GM19351 (cell line): ENCODE data around the gene TRMT44.
"Not testable (repeated sequence)": the region's sequence is repeated elsewhere in the genome, so short reads cannot be mapped to it uniquely, and the experiment has no call there.

Experiments
- ATAC-seq: cut with Tn5 transposase; IDR thresholded peaks from one replicate; pipeline ENCODE4 v1.9.1; 2021; ENCODE audit warnings: mild to moderate bottlenecking, moderate library complexity; ENCODE audit not compliant: unreplicated experiment

TRMT44 gene

DNA sequence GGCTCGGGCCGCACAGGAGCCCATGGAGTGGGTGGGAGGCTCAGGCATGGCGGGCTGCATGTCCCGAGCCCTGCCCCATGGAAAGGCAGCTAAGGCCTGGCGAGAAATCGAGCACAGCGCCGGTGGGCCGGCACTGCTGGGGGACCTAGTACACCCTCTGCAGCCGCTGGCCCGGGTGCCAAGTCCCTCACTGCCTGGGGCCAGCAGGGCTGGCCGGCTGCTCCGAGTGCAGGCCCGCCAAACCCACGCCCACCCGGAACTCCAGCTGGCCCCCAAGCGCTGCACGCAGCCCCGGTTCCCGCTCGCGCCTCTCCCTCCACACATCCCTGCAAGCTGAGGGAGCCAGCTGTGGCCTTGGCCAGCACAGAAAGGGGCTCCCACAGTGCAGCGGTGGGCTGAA lies 50.9 kb downstream of the TRMT44 start:
- ATAC-seq: not testable (repeated sequence)

- ATAC-seq: no peak
These were observed 51.6 kb downstream of the TRMT44 start for GRCh38 chr4:8492174-8492573.

DNA sequence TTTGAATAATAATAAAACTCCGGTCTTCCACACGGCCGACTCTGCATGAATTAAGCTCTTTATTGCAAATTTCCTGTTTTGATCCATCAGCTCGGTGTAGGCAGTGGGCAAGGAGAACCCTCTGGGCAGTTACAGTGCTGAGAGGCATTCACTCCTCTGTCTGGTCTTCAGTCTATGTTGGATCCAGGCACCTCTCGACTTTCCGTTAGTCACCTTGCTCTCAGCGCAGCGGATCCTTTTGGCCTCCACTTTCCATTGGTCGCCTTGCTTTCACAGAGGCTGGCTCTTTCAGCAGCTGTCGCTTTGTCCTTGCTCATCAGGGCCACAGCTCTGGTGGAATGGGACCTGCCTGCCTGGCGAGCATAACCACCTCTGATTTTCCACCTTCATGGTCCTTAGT lies 52.9 kb downstream of the TRMT44 start:
- ATAC-seq: no peak

- ATAC-seq: no peak
These were observed 53.6 kb downstream of the TRMT44 start for GRCh38 chr4:8494218-8494617.

- no peak for ATAC-seq
These were observed 54.5 kb downstream of the TRMT44 start for GRCh38 chr4:8494983-8495548.

DNA sequence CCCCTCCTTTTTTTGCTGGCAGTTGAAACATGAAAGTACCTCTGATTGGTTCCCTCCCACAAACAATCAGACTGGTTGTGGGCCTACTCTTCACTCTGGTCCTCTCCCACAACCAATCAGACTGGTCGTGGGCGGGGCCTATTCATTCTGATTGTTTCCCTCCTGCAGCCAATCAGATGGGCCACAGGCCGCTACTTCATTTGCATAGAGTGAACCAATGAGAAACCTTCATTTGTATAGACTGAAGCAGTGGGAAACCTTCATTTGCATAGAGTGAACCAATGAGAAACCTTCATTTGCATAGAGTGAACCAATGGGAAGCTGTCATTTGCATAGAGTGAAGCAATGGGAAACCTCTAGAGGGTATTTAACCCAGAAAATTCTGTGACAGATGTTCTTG lies 55.2 kb downstream of the TRMT44 start:
- ATAC-seq: no peak

DNA sequence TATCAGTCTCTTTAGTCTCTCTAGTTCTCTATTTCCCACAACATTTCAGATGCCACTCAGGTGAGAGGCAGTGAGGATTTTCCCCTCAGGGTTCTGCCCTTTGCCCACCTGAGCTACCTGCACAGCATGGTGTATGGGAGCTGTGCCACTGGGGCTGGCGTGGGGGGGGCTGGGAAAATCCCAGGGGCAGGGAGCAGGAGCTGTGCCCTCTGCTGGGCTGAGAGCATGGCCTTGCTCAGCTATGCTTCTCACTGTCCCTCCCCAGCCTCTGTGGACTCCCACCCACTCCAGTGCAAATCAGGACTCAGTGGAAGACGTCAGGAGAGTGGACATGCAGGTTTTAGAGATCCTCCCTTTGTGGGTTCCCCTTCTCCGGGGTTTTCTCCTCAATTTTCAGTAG lies 57.2 kb downstream of the TRMT44 start:
- ATAC-seq: no peak

DNA sequence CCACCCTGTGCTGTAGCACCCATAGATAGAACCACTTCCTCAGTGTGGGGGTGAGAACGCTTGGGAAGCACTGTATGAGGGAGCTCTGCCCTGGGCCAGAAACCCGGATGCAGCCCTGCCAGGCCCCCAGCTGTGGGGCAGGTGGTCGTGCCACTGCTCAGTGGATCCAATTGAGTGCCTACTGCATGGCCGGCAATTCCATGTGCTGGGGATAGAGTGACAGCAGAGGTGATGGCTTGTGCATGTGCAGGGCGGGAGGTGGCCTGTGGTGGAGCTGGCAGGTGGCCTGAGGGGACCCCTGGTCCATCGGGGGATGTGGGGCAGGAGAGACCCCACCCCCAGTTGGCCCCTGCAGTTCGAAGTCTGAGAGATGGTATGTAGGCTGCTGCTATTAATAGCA lies 60.4 kb downstream of the TRMT44 start:
- ATAC-seq: no peak

DNA sequence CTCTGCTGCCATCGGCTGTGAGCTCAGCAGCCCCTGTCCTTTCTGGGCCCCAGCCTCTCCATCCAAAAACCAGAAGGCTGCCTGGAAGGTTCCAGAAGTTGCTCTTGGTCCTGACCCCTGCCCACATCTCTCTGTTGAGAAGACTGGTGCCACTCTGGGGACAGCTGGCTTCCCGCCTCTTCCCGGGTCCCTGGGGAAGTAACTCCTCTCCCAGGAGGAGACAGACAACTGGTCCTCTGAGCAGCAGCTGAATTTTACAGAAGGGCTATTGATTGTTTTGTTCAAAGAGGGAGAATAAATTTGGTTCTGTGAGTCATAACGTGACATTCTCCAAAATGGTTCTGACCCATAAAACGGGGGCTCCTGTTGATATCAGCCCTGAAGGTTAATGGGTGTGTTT lies 61.2 kb downstream of the TRMT44 start:
- ATAC-seq: no peak

- ATAC-seq: no peak
These were observed 61.8 kb downstream of the TRMT44 start for GRCh38 chr4:8502371-8502770.

DNA sequence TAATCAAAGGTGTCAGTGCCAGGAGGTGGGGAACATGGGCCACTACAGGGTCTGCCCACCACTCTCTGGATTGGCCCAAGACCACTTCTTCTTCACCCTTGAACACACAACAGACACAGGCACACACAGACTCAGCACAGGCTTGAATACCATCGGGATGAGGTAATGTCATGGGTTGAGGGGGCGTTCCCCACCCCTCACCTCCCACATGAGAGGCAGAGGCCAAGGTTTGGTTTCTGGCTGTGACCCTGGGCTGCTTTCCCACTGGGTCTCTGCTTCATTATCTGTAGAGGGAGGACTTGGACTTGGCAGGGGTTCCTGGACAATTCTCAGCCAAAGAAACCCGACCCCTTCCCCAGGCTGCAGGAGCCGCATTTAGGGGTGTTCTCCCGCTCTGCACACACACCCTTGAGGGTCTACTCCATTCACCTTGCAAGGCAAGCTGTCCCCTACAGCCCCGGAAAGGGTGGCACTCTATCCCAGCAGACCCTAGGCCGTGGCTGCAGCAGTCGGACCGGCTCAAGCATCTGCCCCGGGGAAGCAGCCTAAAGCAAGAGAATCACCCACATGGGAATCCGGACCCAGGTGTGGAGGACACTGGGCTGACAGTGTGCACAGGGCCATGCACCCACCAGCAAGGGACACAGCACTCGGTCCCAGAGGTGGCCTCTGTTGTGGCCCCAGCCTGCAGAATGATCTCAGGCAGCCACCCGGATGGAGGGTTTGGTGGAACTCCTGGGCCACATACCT lies 62.4 kb downstream of the TRMT44 start:
- ATAC-seq: no peak

- ATAC-seq: no peak
These were observed 63.2 kb downstream of the TRMT44 start for GRCh38 chr4:8503801-8504200.

DNA sequence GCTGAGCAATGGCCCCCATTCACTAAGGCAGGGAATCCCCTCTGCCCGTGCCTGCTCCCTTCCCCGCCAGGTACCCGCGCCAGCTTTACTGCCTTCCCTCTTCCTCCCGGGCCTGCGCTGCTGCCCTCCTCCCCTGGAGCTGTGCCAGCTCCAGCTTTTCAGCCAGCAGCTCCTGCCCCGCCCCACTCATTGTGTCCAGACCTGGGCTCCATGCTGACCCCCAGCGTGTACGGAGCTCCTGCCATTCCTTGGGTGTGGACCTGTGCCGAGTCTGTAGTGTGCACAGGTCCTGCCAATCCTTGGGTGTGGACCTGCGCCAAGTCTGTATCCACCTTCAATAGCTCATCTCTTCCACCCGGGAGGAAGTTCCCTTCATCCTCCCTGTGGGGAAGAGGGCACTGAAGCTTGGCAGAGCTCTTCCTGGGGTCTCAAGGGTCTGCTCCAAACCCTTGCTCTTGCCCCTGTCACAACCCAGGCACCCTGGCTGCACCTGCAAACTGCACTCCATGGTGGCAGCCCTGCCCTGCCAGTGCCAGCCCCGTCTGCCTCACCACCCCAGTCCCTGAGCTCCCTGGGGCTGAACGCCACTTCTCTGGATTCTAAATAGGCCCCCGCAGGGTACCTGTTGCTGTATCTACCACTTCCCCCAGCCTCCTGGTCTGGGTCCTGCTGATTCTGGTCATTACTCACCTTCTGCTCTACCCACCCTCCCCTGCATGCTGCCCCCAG lies 63.9 kb downstream of the TRMT44 start:
- ATAC-seq: no peak

- no peak for ATAC-seq
These were observed 64.7 kb downstream of the TRMT44 start for GRCh38 chr4:8505229-8505628.

DNA sequence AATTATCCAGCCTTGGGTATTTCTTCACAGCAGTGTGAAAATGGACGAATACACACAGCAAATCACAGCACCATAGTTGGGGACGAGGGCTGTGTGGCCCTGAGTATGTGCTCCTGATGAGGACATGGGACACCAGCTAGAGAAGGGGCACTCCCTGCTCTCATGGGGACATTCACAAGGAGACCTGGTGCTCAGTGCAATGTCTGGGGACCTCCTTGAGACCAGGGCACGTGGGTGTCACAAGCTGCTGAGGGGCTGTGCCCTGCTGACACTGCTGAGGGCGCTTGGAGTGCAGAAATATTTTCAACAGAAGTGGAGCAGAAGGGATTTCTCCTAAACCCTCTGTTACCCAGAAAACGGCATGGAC lies 65.4 kb downstream of the TRMT44 start:
- no peak for ATAC-seq

DNA sequence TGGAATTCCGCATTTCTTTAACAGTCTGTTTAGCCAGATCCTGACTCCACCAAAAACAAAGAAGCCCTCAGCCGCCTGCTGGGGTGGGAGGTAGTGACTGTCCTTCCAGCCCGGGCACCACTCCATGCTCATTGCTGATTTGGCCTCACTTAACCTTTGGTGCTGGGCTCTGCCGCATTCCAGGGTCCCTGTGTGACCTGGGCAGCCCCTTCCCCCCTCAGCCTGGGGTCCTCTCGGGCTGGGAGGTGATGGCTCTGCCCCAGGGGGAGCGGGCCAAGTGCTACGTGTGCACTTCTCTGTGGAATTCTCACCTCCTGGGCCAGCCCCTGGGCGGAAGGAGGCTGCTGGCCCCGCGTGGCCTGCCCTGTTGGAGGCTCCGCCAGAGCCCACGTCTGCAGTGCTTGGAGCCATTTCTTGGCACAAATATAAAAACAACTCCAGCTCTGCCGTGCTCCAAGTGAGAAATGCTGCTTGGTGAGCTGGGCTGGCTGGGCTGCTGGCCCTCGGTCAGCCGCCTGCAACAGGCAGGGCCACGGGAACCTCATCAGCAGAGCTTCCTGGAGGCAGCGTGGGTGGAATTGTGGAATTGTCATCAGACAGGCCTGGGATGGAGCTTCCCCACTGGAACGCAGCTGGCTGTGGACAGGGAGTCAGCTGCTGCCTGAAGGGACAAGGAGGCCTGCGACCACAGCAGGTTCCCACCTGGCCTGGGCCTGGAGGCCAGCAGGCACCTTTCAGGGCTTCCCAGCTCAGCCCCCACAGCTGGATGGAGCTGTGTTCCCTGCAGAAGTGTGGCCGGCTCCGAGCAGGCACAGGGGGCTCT lies 66.0 kb downstream of the TRMT44 start:
- no peak for ATAC-seq

GRCh38 chr4:8507196-8507570 lies 66.6 kb downstream of the TRMT44 start:
- ATAC-seq: no peak

- no peak for ATAC-seq
These were observed 67.0 kb downstream of the TRMT44 start for GRCh38 chr4:8507624-8508023.

DNA sequence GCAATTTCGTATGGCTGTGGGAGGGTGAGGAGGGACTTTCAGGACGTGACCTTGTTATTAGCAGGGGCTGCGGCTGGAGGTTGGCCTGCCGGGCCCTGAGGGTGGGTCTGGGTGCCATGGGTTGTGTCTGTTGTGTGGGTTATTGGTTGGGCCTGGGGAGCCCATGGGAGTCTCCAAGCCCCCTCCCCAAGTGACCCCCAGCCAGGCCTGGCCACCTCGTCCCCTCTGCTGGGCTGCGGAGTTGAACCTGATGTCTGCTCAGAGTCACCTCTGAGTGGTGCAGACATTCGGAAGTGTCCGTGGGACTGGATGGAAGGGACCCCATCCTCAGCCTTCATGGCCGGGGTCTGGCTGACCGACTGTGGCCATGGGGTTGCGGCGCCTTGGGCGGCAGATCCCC lies 67.7 kb downstream of the TRMT44 start:
- ATAC-seq: no peak

DNA sequence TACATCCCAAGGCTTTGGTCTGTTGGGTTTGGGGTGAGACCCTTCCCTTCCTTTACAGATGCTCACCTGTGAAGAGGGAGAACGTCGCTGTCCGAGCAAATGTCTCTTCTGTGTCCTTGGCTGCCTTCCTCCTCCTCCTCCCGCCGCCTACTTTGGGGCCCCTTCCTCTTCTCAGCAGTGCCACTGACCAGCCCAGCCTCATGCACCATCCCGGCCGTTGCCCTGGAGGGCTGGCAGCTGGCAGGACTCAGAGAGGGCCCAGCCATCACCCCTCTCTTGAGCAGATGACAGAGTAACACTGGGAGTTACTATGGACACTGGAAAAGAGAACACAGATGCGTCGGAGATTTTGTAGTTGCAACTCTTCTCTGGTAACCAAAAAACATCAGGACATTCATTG lies 68.2 kb downstream of the TRMT44 start:
- ATAC-seq: no peak

DNA sequence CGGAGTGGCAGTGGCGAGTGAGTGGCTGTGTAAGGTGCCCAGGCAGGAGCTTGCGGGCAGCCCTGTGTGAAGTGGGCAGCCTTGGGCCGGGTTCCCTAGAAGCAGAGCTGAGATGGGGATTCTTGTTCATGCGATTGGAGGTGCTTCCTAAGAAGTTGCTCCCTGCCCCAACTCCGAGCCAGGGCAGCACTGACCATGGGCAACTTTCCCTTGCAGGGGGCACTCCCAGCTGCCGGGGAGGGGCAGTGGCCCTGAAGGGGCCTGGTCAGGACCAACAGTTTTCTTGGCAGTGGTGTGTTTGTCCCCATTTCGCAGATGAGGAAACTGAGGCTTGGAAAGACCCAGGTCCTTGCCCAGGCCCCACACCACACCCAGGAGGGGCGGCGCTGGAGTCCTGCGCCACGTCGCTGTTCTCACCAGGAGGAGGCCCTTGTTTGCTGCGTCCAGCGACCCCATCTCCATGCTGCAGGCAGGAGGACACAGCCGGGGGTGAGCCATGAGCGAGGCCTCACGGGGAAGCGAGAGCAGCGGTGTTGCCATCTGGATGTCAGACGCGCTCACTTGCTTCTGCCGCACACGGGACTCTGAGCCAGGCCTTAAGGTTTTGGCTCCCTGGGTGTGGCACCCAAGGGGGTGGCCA lies 68.9 kb downstream of the TRMT44 start:
- no peak for ATAC-seq
